ENCODE results near the gene DHODH. TPM values are rescaled to one million over a fixed set of nuclear protein-coding genes. Genes with fewer than 3 reads are reported as not detected.

The DHODH gene
- total and polyA plus RNA-seq, 10 of the 15 experiments (the other 5 are each of a cell fraction or from before 2014, with no cell fraction given): 3.4 to 23.3 (median 13.2) TPM

GRCh38 chr16:72024862-72025382 is 16.4 kb downstream of the DHODH start:
- Histone ChIP-seq H4K20me1 (ENCODE audit: control insufficient read depth, insufficient read depth) (no peaks in the 10 kb centered on the region), H3K4me2 (ENCODE audit: control insufficient read depth, insufficient read depth) (no peak overlapping the region), H3K9ac (ENCODE audit: control insufficient read depth, insufficient read depth, low read length) (no peak overlapping the region), H3K27me3 (replicated peaks in 1 of 2; ENCODE audit: control insufficient read depth in 2 of 2, insufficient read depth in 2 of 2, low read length in 1 of 2) (no peaks in the 10 kb centered on the region), H3K79me2 (ENCODE audit: control insufficient read depth, insufficient read depth, low read length) (no peaks in the 10 kb centered on the region), H3K4me3 (no peak overlapping the region), H3K4me1 (ENCODE audit: control insufficient read depth, insufficient read depth, low read length) (no peaks in the 10 kb centered on the region), H3K9me3 (replicated peaks; ENCODE audit: control insufficient read depth, insufficient read depth, low read length) (no peaks in the 10 kb centered on the region), H2AFZ (ENCODE audit: control insufficient read depth, low read depth, low read length) (no peak overlapping the region), H3K36me3 (ENCODE audit: control insufficient read depth in 2 of 2, insufficient read depth in 2 of 2, low read length in 1 of 2) (peaks cover 5 to 11% of the 10 kb centered on the region in 2 experiments; a peak in 3 of 4 replicates), H3K27ac (ENCODE audit: control insufficient read depth, insufficient read depth) (no peak overlapping the region)
- ChIA-PET CTCF (no interaction called here), POLR2A (no interaction called here), SMC1A (ENCODE audit: uncharacterized antibody, unreplicated experiment) (no interaction called here), RAD21 (ENCODE audit: unreplicated experiment) (no interaction called here)
- no TSS peak for BruUV-seq (replicated peaks)
- FAIRE-seq (no peak), DNase-seq (ENCODE audit: low read depth, low spot score) (no peak), ATAC-seq (no peak)
- in situ Hi-C loops (cut with MboI): no loop called here
- intact Hi-C loops (cut with micrococcal nuclease; ENCODE audit: unreplicated experiment): no loop called here
- WGBS (ENCODE audit: insufficient coverage, insufficient replicate concordance, low lambda C conversion rate, missing lambda C conversion rate): 70% methylated on average over 6 of the region's 6 CpGs
- no peak for TF ChIP-seq POU2F2 (IDR thresholded peaks at IDR 0.05; ENCODE audit: borderline replicate concordance, low read depth, low read length)
- TF ChIP-seq HSF1 (IDR thresholded peaks at IDR 0.05; ENCODE audit: low read depth, low read length): no peak
- no peak for TF ChIP-seq RFX5 (IDR thresholded peaks at IDR 0.05; ENCODE audit: low read depth, low read length)
- TF ChIP-seq CHD1 (IDR thresholded peaks at IDR 0.05; ENCODE audit: low read depth, low read length): no peak
- TF ChIP-seq CHD4 (IDR thresholded peaks at IDR 0.05): no peak
- TF ChIP-seq KAT2A (conservative IDR thresholded peaks at IDR 0.05; ENCODE audit: control insufficient read depth, low read depth, low read length): no peak
- TF ChIP-seq NFIC (IDR thresholded peaks at IDR 0.05; ENCODE audit: low read depth, low read length): no peak
- TF ChIP-seq PAX8 (IDR thresholded peaks at IDR 0.05): no peak
- no peak for TF ChIP-seq BCL3 (IDR thresholded peaks at IDR 0.05; ENCODE audit: borderline replicate concordance, insufficient read depth, low read depth, low read length, poor library complexity, severe bottlenecking)
- TF ChIP-seq ZNF622 (IDR thresholded peaks at IDR 0.05): no peak
- TF ChIP-seq ZNF687 (IDR thresholded peaks at IDR 0.05): no peak
- no peak for TF ChIP-seq SREBF1 (IDR thresholded peaks at IDR 0.05; ENCODE audit: low read length)
- TF ChIP-seq NRF1 (conservative IDR thresholded peaks at IDR 0.05; ENCODE audit: low read depth, low read length): no peak
- TF ChIP-seq ZNF592 (IDR thresholded peaks at IDR 0.05): no peak
- TF ChIP-seq RAD51 (IDR thresholded peaks at IDR 0.05): no peak

Data from GM12878 (cell line).